H1 (cell line): Measurements from ENCODE around the gene TCP11. TPM values are rescaled to one million over a fixed set of nuclear protein-coding genes. Genes with fewer than 3 reads are reported as not detected.

Experiments used
- polyA plus RNA-seq, 7 experiments: library from polyadenylated mRNA; depleted of rRNA in 3 of 7; stranded (reverse) in 5 of 7; unstranded in 2 of 7; fragments of >200 nt in 5 of 7; fragments of 200-250 nt in 2 of 7; gene quantifications; 1 replicate in 5 of 7; 2 replicates in 1 of 7; 4 replicates in 1 of 7; pipeline versions ENCODE4 v1.2.1 to v1.2.3, GENCODE V29; 2011 to 2013; ENCODE audit warnings: missing spikeins in 2 of 7, mixed read lengths in 2 of 7
- total RNA-seq: library from RNA; stranded (reverse); fragmentation: NEBNext Ultra II Directional; extraction: Animal tissue kit (Norgen Biotek cat#: 25700); gene quantifications from 2 replicates; pipeline ENCODE4 v1.2.1, GENCODE V29; 2021
- TF ChIP-seq, protein P1 (sequence below): fragments of 300-600 bp; sonication (generic); IDR thresholded peaks from 2 replicates; pipeline ENCODE4 v1.7.1; 2012; ENCODE audit warnings: low read length, moderate library complexity, mild to moderate bottlenecking, inconsistent platforms; ENCODE audit not compliant: insufficient replicate concordance

The TCP11 gene
- total and polyA plus RNA-seq, 2 of the 8 experiments (the other 6 are each of a cell fraction or from before 2014, with no cell fraction given) = 0.11 TPM; not detected in 1

GRCh38 chr6:35072698-35073055 is 68.5 kb downstream of the TCP11 start (continued):
- TF ChIP-seq, protein P1, sequence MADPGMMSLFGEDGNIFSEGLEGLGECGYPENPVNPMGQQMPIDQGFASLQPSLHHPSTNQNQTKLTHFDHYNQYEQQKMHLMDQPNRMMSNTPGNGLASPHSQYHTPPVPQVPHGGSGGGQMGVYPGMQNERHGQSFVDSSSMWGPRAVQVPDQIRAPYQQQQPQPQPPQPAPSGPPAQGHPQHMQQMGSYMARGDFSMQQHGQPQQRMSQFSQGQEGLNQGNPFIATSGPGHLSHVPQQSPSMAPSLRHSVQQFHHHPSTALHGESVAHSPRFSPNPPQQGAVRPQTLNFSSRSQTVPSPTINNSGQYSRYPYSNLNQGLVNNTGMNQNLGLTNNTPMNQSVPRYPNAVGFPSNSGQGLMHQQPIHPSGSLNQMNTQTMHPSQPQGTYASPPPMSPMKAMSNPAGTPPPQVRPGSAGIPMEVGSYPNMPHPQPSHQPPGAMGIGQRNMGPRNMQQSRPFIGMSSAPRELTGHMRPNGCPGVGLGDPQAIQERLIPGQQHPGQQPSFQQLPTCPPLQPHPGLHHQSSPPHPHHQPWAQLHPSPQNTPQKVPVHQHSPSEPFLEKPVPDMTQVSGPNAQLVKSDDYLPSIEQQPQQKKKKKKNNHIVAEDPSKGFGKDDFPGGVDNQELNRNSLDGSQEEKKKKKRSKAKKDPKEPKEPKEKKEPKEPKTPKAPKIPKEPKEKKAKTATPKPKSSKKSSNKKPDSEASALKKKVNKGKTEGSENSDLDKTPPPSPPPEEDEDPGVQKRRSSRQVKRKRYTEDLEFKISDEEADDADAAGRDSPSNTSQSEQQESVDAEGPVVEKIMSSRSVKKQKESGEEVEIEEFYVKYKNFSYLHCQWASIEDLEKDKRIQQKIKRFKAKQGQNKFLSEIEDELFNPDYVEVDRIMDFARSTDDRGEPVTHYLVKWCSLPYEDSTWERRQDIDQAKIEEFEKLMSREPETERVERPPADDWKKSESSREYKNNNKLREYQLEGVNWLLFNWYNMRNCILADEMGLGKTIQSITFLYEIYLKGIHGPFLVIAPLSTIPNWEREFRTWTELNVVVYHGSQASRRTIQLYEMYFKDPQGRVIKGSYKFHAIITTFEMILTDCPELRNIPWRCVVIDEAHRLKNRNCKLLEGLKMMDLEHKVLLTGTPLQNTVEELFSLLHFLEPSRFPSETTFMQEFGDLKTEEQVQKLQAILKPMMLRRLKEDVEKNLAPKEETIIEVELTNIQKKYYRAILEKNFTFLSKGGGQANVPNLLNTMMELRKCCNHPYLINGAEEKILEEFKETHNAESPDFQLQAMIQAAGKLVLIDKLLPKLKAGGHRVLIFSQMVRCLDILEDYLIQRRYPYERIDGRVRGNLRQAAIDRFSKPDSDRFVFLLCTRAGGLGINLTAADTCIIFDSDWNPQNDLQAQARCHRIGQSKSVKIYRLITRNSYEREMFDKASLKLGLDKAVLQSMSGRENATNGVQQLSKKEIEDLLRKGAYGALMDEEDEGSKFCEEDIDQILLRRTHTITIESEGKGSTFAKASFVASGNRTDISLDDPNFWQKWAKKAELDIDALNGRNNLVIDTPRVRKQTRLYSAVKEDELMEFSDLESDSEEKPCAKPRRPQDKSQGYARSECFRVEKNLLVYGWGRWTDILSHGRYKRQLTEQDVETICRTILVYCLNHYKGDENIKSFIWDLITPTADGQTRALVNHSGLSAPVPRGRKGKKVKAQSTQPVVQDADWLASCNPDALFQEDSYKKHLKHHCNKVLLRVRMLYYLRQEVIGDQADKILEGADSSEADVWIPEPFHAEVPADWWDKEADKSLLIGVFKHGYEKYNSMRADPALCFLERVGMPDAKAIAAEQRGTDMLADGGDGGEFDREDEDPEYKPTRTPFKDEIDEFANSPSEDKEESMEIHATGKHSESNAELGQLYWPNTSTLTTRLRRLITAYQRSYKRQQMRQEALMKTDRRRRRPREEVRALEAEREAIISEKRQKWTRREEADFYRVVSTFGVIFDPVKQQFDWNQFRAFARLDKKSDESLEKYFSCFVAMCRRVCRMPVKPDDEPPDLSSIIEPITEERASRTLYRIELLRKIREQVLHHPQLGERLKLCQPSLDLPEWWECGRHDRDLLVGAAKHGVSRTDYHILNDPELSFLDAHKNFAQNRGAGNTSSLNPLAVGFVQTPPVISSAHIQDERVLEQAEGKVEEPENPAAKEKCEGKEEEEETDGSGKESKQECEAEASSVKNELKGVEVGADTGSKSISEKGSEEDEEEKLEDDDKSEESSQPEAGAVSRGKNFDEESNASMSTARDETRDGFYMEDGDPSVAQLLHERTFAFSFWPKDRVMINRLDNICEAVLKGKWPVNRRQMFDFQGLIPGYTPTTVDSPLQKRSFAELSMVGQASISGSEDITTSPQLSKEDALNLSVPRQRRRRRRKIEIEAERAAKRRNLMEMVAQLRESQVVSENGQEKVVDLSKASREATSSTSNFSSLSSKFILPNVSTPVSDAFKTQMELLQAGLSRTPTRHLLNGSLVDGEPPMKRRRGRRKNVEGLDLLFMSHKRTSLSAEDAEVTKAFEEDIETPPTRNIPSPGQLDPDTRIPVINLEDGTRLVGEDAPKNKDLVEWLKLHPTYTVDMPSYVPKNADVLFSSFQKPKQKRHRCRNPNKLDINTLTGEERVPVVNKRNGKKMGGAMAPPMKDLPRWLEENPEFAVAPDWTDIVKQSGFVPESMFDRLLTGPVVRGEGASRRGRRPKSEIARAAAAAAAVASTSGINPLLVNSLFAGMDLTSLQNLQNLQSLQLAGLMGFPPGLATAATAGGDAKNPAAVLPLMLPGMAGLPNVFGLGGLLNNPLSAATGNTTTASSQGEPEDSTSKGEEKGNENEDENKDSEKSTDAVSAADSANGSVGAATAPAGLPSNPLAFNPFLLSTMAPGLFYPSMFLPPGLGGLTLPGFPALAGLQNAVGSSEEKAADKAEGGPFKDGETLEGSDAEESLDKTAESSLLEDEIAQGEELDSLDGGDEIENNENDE = no peak
